NCI-H2227 treated with DMSO at 0.1 percent for 48 hours (cell line): ENCODE results near the gene ARL8B.

Experiments used
- DNase-seq: peaks from one replicate; lab custom pipeline; 2025; lab: John Stamatoyannopoulos, UW

ARL8B gene

GRCh38 chr3:5187156-5187919 is 65.2 kb downstream of the ARL8B start, which contains the start of gene EDEM1:
EDEM1 (plus strand) TSS chr3:5187707; CDS start chr3:5187806, 99 bp downstream.
- DNase-seq, result peak; percentile 79

- no peak for DNase-seq
Measured at GRCh38 chr3:5187920-5188418, 65.9 kb downstream of the ARL8B start.

GRCh38 chr3:5188419-5189221 is 66.5 kb downstream of the ARL8B start:
- DNase-seq, result peak; percentile 22

- no peak for DNase-seq
Measured at GRCh38 chr3:5190147-5190791, 68.2 kb downstream of the ARL8B start.

GRCh38 chr3:5191555-5192304 is 69.6 kb downstream of the ARL8B start:
- no peak for DNase-seq

- no peak for DNase-seq
Measured at GRCh38 chr3:5192571-5193365, 70.7 kb downstream of the ARL8B start.

GRCh38 chr3:5194341-5194740 is 72.2 kb downstream of the ARL8B start:
- DNase-seq, result no peak

GRCh38 chr3:5194801-5195509 is 72.9 kb downstream of the ARL8B start:
- no peak for DNase-seq

- DNase-seq, result no peak
Measured at GRCh38 chr3:5195605-5196004, 73.5 kb downstream of the ARL8B start.

GRCh38 chr3:5197022-5197421 is 74.9 kb downstream of the ARL8B start:
- no peak for DNase-seq

- no peak for DNase-seq
Measured at GRCh38 chr3:5197470-5198312, 75.6 kb downstream of the ARL8B start.

GRCh38 chr3:5198313-5198677 is 76.2 kb downstream of the ARL8B start:
- DNase-seq, result no peak

GRCh38 chr3:5198986-5199731 is 77.1 kb downstream of the ARL8B start:
- DNase-seq, result no peak

GRCh38 chr3:5201536-5201935 is 79.4 kb downstream of the ARL8B start:
- no peak for DNase-seq

GRCh38 chr3:5202222-5202621 is 80.1 kb downstream of the ARL8B start:
- no peak for DNase-seq

- no peak for DNase-seq
Measured at GRCh38 chr3:5205165-5205941, 83.3 kb downstream of the ARL8B start.

GRCh38 chr3:5210926-5211325 is 88.8 kb downstream of the ARL8B start:
- DNase-seq, result no peak
